ENCODE results near the gene RASSF8.

Gene RASSF8

DNA sequence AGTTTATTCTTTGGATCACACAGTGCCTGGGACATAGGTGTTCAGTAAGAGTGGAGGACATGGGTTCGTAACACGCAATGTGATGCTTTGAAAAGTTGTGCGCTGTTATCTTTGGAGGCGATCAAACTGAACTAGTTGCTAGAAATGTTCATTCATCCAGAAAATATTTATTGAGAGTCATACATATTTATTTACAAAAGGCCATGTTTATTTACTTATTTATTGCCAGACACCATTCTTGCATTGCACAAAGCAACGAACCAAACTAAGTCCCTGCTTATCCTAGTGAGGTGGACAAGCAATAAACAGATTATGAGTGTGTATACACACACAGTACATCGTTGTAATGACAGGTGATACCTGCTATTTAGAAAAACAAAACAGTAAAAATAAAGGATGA, 153.8 kb downstream of the RASSF8 start:
- H2AFZ ChIP-seq (ENCODE audit: low read length), result no peak overlapping the region
- no peaks in the 10 kb centered on the region for H3K9me3 ChIP-seq (replicated peaks; ENCODE audit: insufficient read depth, low read length)
- no peaks in the 10 kb centered on the region for H3K27me3 ChIP-seq (replicated peaks; ENCODE audit: insufficient read depth, low read length)
- no peak for DNase-seq
- TF ChIP-seq EZH2 (optimal IDR thresholded peaks at IDR 0.05; ENCODE audit: low read depth, low read length) (no peak), EZH2phosphoT487 (IDR thresholded peaks at IDR 0.05; ENCODE audit: low read length) (no peak)
- TF ChIP-seq, protein P1, sequence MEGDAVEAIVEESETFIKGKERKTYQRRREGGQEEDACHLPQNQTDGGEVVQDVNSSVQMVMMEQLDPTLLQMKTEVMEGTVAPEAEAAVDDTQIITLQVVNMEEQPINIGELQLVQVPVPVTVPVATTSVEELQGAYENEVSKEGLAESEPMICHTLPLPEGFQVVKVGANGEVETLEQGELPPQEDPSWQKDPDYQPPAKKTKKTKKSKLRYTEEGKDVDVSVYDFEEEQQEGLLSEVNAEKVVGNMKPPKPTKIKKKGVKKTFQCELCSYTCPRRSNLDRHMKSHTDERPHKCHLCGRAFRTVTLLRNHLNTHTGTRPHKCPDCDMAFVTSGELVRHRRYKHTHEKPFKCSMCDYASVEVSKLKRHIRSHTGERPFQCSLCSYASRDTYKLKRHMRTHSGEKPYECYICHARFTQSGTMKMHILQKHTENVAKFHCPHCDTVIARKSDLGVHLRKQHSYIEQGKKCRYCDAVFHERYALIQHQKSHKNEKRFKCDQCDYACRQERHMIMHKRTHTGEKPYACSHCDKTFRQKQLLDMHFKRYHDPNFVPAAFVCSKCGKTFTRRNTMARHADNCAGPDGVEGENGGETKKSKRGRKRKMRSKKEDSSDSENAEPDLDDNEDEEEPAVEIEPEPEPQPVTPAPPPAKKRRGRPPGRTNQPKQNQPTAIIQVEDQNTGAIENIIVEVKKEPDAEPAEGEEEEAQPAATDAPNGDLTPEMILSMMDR (IDR thresholded peaks at IDR 0.05; ENCODE audit: low read length), result no peak
- no peaks in the 10 kb centered on the region for H4K20me1 ChIP-seq (ENCODE audit: insufficient read depth, low read length)
- no peak overlapping the region for H3K4me3 ChIP-seq (ENCODE audit: low read length)
- no peak overlapping the region for H3K4me2 ChIP-seq (ENCODE audit: low read depth, low read length)
- H3F3A ChIP-seq (ENCODE audit: insufficient read depth, low read length), result peaks cover 36% of the 10 kb centered on the region
- H3K27ac ChIP-seq (ENCODE audit: low read length), result no peak overlapping the region
- no peaks in the 10 kb centered on the region for H3K36me3 ChIP-seq (replicated peaks; ENCODE audit: insufficient read depth, low read length)
- no peaks in the 10 kb centered on the region for H3K79me2 ChIP-seq (ENCODE audit: low read length)
- peaks cover 34% of the 10 kb centered on the region for H3K4me1 ChIP-seq (ENCODE audit: low read length)
- H3K9ac ChIP-seq (ENCODE audit: low read length), result no peak overlapping the region
- H3K9me2 ChIP-seq (replicated peaks; ENCODE audit: insufficient read depth, low read length), result no peaks in the 10 kb centered on the region

DNA sequence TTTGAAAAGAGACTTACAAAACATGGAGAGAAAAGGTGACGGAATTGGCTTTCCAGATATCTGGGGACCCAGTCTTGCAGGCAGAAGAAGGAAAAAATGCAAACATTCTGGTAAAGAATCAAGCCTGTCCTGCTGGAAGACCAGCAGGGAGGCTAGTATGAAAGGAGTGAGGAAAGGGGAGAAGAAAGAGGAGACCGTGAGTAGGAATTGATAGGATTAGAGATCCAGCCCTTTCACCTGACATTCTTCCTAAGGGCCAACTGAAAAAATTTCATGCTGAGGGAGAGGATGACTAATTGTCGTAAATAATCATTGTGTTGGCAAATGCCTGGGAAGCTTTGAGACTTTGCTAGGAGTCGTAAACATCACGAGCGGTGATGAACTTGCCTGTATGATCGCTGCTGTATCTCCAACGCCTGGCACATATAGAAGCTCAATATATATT, 154.2 kb downstream of the RASSF8 start:
- Histone ChIP-seq H3K27me3 (replicated peaks; ENCODE audit: insufficient read depth, low read length) (no peaks in the 10 kb centered on the region), H3K9me2 (replicated peaks; ENCODE audit: insufficient read depth, low read length) (no peaks in the 10 kb centered on the region), H3K9ac (ENCODE audit: low read length) (no peak overlapping the region), H3K36me3 (replicated peaks; ENCODE audit: insufficient read depth, low read length) (no peaks in the 10 kb centered on the region), H2AFZ (ENCODE audit: low read length) (no peak overlapping the region), H3F3A (ENCODE audit: insufficient read depth, low read length) (peaks cover 41% of the 10 kb centered on the region), H3K4me1 (ENCODE audit: low read length) (peaks cover 36% of the 10 kb centered on the region), H3K27ac (ENCODE audit: low read length) (peak overlapping the region; percentile 90; the same call in 1 of the 2 replicates), H4K20me1 (ENCODE audit: insufficient read depth, low read length) (no peaks in the 10 kb centered on the region), H3K4me3 (ENCODE audit: low read length) (peak overlapping the region; percentile 50; the same call in 1 of the 2 replicates), H3K9me3 (replicated peaks; ENCODE audit: insufficient read depth, low read length) (no peaks in the 10 kb centered on the region), H3K4me2 (ENCODE audit: low read depth, low read length) (peak overlapping the region; percentile 65), H3K79me2 (ENCODE audit: low read length) (no peaks in the 10 kb centered on the region)
- DNase-seq, result no peak
- no peak for TF ChIP-seq EZH2phosphoT487 (IDR thresholded peaks at IDR 0.05; ENCODE audit: low read length)
- TF ChIP-seq, protein P1 (IDR thresholded peaks at IDR 0.05; ENCODE audit: low read length), result no peak
- TF ChIP-seq EZH2 (optimal IDR thresholded peaks at IDR 0.05; ENCODE audit: low read depth, low read length), result no peak

DNA sequence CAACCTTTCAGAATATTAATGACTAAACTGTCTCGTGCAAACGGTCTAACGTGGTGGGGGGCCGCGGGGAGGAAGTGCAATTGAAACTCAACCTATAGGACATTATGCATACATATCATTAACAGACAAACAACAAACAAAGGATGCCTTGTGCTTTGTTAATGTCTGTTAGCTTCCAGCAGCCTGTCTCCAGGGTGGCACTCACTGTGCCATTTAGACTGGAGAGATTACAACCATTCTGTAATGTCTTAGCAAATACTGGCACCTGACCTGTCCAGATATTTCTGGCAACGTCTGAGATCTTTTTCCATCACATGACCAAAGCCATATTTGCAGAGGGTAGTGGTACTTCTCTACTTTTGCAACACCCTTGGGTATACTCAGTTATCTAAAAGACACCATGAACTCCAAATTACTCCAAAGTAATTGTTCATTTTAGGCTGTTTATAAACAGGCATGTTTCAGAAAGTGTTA, 154.7 kb downstream of the RASSF8 start:
- H3K27me3 ChIP-seq (replicated peaks; ENCODE audit: insufficient read depth, low read length), result no peaks in the 10 kb centered on the region
- peak overlapping the region; percentile 67 for H3K9ac ChIP-seq (ENCODE audit: low read length)
- H3K9me3 ChIP-seq (replicated peaks; ENCODE audit: insufficient read depth, low read length), result no peaks in the 10 kb centered on the region
- H3K79me2 ChIP-seq (ENCODE audit: low read length), result no peaks in the 10 kb centered on the region
- DNase-seq, result peak; percentile 44
- H3F3A ChIP-seq (ENCODE audit: insufficient read depth, low read length), result peaks cover 46% of the 10 kb centered on the region
- H2AFZ ChIP-seq (ENCODE audit: low read length), result peak overlapping the region; percentile 15; the same call in 1 of the 2 replicates
- TF ChIP-seq EZH2 (optimal IDR thresholded peaks at IDR 0.05; ENCODE audit: low read depth, low read length) (no peak), EZH2phosphoT487 (IDR thresholded peaks at IDR 0.05; ENCODE audit: low read length) (no peak)
- TF ChIP-seq, protein P1 (IDR thresholded peaks at IDR 0.05; ENCODE audit: low read length), result no peak
- H3K27ac ChIP-seq (ENCODE audit: low read length), result peak overlapping the region; percentile 90
- no peaks in the 10 kb centered on the region for H3K9me2 ChIP-seq (replicated peaks; ENCODE audit: insufficient read depth, low read length)
- peak overlapping the region; percentile 50 for H3K4me3 ChIP-seq (ENCODE audit: low read length)
- H4K20me1 ChIP-seq (ENCODE audit: insufficient read depth, low read length), result no peaks in the 10 kb centered on the region
- peaks cover 41% of the 10 kb centered on the region for H3K4me1 ChIP-seq (ENCODE audit: low read length)
- H3K36me3 ChIP-seq (replicated peaks; ENCODE audit: insufficient read depth, low read length), result no peaks in the 10 kb centered on the region
- H3K4me2 ChIP-seq (ENCODE audit: low read depth, low read length), result peak overlapping the region; percentile 65

All from MM.1S (cell line).